Bronchial epithelial cell (primary cell): ENCODE results near the gene C4BPA. TPM values are rescaled to one million over a fixed set of nuclear protein-coding genes. Genes with fewer than 3 reads are reported as not detected.

Source experiments
- DNase-seq: peaks from one replicate; pipeline ENCODE4 v3.0.0-alpha.2; 2010; ENCODE audit warnings: low read depth
- FAIRE-seq: peaks from 2 replicates; lab custom pipeline; 2011; peaks lifted over from hg19 to GRCh38; lab: Jason Lieb, UNC
- H3K27me3 ChIP-seq: 2 replicates; pipeline ENCODE4 v1.5.1; 2011; ENCODE audit warnings: low read length; ENCODE audit not compliant: control insufficient read depth, insufficient read depth
- H3K36me3 ChIP-seq: 2 replicates; pipeline ENCODE4 v1.5.1; 2011; ENCODE audit warnings: low read length; ENCODE audit not compliant: control insufficient read depth, insufficient read depth
- H3K4me3 ChIP-seq: 2 replicates; pipeline ENCODE4 v1.5.1; 2011; ENCODE audit warnings: mild to moderate bottlenecking, low read depth, low read length, control low read depth
- total RNA-seq: library from RNA; depleted of rRNA; stranded (reverse); fragments of >200 nt; gene quantifications from 2 replicates; pipeline ENCODE4 v1.2.1, GENCODE V29; 2014
- TF ChIP-seq, protein P1 (sequence below): IDR thresholded peaks from 2 replicates; pipeline ENCODE4 v1.5.1; 2011; ENCODE audit warnings: mild to moderate bottlenecking, moderate library complexity, low read length, control low read depth, inconsistent platforms; ENCODE audit not compliant: insufficient read depth, severe bottlenecking

C4BPA gene
- total RNA-seq, 1 donor from 2014 or later = not detected

DNA sequence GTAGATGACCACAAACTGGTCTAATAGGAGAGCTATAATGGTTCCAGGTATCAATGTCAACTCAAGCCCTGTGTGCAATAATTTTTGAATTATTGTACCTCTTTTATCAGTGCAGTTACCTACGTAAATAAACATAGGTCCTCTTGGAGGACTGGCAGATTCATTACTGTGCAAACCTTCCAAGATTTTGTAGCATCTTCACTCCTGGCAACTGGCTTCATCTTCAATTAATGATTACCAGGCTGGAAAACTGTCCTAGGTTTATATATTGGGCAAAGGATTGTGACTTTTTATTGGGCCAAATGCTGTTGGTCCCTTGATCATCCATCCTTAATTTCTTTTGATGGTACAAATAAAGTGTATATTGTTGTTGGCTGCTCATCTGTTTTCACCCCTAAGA lies 35.6 kb downstream of the C4BPA start:
- FAIRE-seq (no peak), DNase-seq (no peak)
- TF ChIP-seq, protein P1, sequence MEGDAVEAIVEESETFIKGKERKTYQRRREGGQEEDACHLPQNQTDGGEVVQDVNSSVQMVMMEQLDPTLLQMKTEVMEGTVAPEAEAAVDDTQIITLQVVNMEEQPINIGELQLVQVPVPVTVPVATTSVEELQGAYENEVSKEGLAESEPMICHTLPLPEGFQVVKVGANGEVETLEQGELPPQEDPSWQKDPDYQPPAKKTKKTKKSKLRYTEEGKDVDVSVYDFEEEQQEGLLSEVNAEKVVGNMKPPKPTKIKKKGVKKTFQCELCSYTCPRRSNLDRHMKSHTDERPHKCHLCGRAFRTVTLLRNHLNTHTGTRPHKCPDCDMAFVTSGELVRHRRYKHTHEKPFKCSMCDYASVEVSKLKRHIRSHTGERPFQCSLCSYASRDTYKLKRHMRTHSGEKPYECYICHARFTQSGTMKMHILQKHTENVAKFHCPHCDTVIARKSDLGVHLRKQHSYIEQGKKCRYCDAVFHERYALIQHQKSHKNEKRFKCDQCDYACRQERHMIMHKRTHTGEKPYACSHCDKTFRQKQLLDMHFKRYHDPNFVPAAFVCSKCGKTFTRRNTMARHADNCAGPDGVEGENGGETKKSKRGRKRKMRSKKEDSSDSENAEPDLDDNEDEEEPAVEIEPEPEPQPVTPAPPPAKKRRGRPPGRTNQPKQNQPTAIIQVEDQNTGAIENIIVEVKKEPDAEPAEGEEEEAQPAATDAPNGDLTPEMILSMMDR = no peak
- no peaks in the 10 kb centered on the region for H3K36me3 ChIP-seq
- H3K4me3 ChIP-seq = no peak overlapping the region
- no peaks in the 10 kb centered on the region for H3K27me3 ChIP-seq

DNA sequence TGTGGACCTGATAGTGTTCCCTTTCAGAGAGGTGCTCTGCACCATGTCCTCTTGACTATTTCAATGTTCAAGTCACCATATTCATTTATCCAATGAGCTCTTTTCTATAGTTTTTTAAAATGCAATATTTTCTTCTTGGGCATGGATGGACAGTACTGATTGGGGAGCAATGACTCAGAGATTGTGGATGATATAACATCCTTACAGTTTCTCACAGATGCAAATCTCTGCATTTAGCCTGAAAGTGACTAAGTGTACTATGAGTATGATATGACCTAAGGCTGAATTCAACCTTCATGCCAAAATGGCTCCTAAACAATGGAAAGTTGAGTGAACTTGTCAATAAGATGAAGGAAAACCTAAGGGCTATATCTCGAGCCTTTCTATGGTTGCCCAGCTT lies 36.5 kb downstream of the C4BPA start:
- DNase-seq (peak; percentile 84), FAIRE-seq (no peak)
- no peaks in the 10 kb centered on the region for H3K36me3 ChIP-seq
- no peak overlapping the region for H3K4me3 ChIP-seq
- H3K27me3 ChIP-seq = no peaks in the 10 kb centered on the region
- TF ChIP-seq, protein P1 = no peak

DNA sequence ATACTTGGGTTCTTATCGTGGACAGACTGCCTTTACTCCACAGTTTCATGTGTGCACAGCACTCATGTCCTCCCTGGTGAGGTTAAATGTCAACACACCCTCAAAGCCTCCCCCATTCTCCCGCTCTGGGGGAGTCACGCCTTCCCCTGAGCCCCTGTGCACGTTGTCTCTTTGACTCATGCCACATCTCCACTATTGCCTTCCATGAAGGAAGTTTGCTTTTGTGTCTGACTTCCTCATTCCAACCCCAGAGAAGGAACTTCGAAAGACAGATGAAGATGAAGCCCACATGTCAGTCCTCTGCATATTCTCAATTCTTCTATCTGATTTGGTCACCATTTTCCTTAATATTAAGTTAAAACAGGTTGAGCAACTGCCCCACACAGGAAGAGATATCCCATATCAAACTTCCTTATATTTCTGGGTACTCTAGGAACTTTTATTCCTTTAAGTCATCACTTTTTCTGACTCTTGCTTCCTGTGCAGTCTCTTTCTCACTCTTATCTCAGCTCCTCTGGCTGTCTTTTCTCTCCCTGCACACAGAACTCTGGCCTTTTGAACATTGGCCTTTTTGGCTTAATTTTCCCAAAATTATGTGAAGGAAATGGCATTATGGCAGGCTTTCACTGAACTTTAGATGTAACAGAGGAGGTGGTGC lies 41.5 kb downstream of the C4BPA start:
- no peak for FAIRE-seq
- DNase-seq = no peak

DNA sequence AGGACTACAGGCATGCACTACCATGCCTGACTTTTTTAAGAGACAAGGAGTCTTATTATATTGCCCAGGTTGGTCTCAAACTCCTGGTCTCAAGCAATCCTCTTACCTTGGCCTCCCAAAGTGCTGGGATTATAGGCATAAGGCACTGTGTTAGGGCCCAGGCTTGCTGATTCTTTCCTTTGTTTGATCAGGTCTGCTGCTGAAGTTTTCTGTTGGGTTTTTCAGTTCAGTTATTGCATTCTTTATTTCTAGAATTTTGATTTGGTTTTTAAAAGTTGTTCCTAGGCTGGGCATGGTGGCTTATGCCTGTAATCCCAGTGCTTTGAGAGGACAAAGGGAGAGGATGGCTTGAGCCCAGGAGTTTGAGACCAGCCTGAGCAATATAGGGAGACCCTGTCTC lies 47.9 kb downstream of the C4BPA start:
- FAIRE-seq (no peak), DNase-seq (no peak)
- Histone ChIP-seq H3K36me3 (peaks cover 2% of the 10 kb centered on the region), H3K27me3 (no peaks in the 10 kb centered on the region), H3K4me3 (no peak overlapping the region)
- TF ChIP-seq, protein P1 = no peak

More for the DNA sequence above, 41.5 kb downstream of the C4BPA start:
- Histone ChIP-seq H3K27me3 (no peaks in the 10 kb centered on the region), H3K36me3 (no peaks in the 10 kb centered on the region), H3K4me3 (no peak overlapping the region)
- TF ChIP-seq, protein P1 = no peak

DNA sequence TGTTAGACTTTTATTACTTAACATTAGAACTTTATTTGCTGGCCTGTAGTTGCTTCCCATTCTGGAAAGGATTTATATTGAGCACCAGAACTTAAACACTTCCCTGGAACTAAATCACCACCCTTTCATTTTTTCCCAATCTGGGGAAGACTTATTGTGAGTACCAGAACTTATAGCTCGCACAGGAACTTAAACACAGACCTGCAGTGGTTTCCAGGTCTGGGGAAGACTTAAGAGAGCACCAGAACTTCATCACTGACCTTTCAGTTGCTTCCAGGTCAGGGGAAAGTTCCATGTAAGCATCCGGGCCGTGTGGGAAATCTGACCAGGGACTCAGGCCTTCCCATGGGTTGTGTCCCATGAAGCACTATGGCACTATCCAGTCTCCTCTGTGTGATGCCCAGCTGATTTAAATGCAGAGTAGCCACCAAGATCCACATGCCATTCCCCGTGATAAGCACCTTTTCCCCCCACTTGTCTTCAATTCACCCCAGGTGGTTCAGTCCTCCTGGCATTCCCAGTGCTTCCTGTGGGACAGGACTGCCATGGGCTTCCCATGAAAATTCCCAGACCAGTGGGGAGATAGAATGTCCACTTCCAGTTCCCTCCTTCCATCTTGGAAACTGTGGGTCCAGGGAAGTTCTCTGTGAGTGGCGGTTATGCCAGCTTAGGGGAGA lies 48.9 kb downstream of the C4BPA start:
- TF ChIP-seq, protein P1 = no peak
- Histone ChIP-seq H3K4me3 (no peak overlapping the region), H3K36me3 (peaks cover 2% of the 10 kb centered on the region), H3K27me3 (no peaks in the 10 kb centered on the region)
- no peak for DNase-seq
- FAIRE-seq = no peak
